ENCODE data around the gene VDR. TPM values are rescaled to one million over a fixed set of nuclear protein-coding genes. Genes with fewer than 3 reads are reported as not detected.

The VDR gene
- polyA plus RNA-seq, 3 donors: 6.0 to 14.8 (median 12.8) TPM

DNA sequence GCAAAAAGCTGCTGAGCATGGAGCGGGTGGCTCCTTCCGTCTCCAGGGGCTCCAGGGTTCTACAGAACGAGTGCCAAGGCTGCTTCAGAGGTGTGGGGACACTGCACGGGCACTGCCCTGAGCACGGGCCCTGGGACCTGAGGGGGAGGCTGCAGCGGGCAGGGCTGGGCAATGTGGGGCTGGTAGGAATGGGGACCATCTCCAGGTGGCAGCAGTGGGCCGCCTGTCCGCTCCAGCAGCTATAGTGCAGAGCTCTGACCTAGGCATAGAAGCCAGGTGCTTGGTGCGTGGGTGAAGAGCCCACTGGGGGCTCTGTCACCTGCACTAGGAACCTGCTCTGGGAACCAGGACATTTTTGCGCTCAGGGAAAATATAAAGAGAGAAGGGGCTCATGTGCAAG, 107.4 kb downstream of the VDR start:
- Histone ChIP-seq H3K27me3 (ENCODE audit: control insufficient read depth in 2 of 2, insufficient read depth in 2 of 2, low read length in 2 of 2) (no peaks in the 10 kb centered on the region), H3K4me1 (ENCODE audit: control insufficient read depth in 1 of 2, insufficient read depth in 2 of 2, low read length in 2 of 2) (peaks cover 32 to 34% of the 10 kb centered on the region in 2 donors), H3K9me3 (replicated peaks in 1 of 2; ENCODE audit: control insufficient read depth in 1 of 2, insufficient read depth in 1 of 2, low read length in 2 of 2) (no peaks in the 10 kb centered on the region), H3K9ac (ENCODE audit: insufficient read depth, low read length, poor library complexity, severe bottlenecking) (no peak overlapping the region), H3K36me3 (replicated peaks in 1 of 2; ENCODE audit: control insufficient read depth in 1 of 2, insufficient read depth in 2 of 2, low read length in 2 of 2) (peaks cover 60 to 71% of the 10 kb centered on the region in 2 donors), H3K4me3 (replicated peaks in 1 of 3; ENCODE audit: low read depth in 2 of 3, low read length in 3 of 3) (no peak overlapping the region), H2AFZ (ENCODE audit: insufficient read depth, low read depth, low read length, poor library complexity, severe bottlenecking) (no peak overlapping the region), H4K20me1 (ENCODE audit: insufficient read depth, low read length) (peaks cover 64% of the 10 kb centered on the region), H3K27ac (ENCODE audit: low read depth in 1 of 2, low read length in 2 of 2) (no peak overlapping the region), H3K4me2 (replicated peaks; ENCODE audit: extremely low read depth, low read length, poor library complexity, severe bottlenecking) (no peak overlapping the region), H3K79me2 (ENCODE audit: insufficient read depth, low read length) (peaks cover 38% of the 10 kb centered on the region)
- H3K36me3 Mint-ChIP-seq: peaks cover 53 to 69% of the 10 kb centered on the region in 2 donors
- peaks cover 32% of the 10 kb centered on the region for H3K4me1 Mint-ChIP-seq
- H3K9me3 Mint-ChIP-seq: peaks cover 0 to 2% (median 0%) of the 10 kb centered on the region in 7 donors
- H3K27ac Mint-ChIP-seq: no peak overlapping the region
- DNase-seq: no peak
- peaks cover 0 to 1% (median 0%) of the 10 kb centered on the region in 3 donors for H3K27me3 Mint-ChIP-seq (ENCODE audit: low read depth in 3 of 3)
- 91% methylated on average over 10 of the region's 10 CpGs for WGBS (ENCODE audit: insufficient coverage)
- no peak overlapping the region for H3K4me3 Mint-ChIP-seq
- TF ChIP-seq, protein P1, sequence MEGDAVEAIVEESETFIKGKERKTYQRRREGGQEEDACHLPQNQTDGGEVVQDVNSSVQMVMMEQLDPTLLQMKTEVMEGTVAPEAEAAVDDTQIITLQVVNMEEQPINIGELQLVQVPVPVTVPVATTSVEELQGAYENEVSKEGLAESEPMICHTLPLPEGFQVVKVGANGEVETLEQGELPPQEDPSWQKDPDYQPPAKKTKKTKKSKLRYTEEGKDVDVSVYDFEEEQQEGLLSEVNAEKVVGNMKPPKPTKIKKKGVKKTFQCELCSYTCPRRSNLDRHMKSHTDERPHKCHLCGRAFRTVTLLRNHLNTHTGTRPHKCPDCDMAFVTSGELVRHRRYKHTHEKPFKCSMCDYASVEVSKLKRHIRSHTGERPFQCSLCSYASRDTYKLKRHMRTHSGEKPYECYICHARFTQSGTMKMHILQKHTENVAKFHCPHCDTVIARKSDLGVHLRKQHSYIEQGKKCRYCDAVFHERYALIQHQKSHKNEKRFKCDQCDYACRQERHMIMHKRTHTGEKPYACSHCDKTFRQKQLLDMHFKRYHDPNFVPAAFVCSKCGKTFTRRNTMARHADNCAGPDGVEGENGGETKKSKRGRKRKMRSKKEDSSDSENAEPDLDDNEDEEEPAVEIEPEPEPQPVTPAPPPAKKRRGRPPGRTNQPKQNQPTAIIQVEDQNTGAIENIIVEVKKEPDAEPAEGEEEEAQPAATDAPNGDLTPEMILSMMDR (IDR thresholded peaks at IDR 0.05): peak; percentile 21
- intact Hi-C loops (cut with micrococcal nuclease): no loop called here

DNA sequence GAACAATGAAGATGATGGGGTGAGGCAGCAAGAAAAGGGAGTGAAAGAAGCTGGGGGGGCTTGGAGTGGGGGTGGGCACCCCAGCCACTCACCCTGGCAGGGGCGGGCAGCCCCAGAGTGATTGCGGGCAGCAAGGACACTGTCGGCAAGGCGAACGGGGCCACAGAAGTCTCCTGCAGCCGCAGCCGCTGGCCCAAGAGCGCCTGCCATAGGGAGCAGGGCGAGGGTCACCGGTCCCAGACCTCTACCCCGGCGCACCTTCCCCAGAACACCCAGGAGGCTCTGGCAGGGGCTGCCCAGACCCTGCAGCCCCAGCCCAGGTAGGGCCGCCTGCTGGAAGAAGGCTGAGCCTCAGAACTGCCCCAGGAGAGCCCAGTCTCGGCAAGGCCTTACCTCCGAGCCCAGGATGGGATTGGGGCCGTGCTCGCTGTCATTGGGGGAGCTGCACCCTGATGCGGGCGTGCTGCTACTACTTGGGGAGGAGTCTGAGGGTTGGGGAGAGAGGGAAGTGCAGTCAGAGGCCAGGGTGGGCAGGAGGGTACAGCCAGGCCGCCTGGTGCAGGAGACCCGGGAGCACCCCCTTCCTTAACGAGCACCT, 108.9 kb downstream of the VDR start:
- H3K36me3 ChIP-seq (replicated peaks in 1 of 2; ENCODE audit: control insufficient read depth in 1 of 2, insufficient read depth in 2 of 2, low read length in 2 of 2): peaks cover 75 to 86% of the 10 kb centered on the region in 2 donors
- DNase-seq: no peak
- intact Hi-C loops (cut with micrococcal nuclease): no loop called here
- H3K27ac ChIP-seq (ENCODE audit: low read depth in 1 of 2, low read length in 2 of 2): no peak overlapping the region
- peaks cover 0 to under 1% (median 0%) of the 10 kb centered on the region in 3 donors for H3K27me3 Mint-ChIP-seq (ENCODE audit: low read depth in 3 of 3)
- peaks cover 0 to 2% (median 0%) of the 10 kb centered on the region in 7 donors for H3K9me3 Mint-ChIP-seq
- H3K4me2 ChIP-seq (replicated peaks; ENCODE audit: extremely low read depth, low read length, poor library complexity, severe bottlenecking): no peak overlapping the region
- TF ChIP-seq, protein P1 (IDR thresholded peaks at IDR 0.05): no peak
- peaks cover 24% of the 10 kb centered on the region for H3K79me2 ChIP-seq (ENCODE audit: insufficient read depth, low read length)
- no peak overlapping the region for H3K9ac ChIP-seq (ENCODE audit: insufficient read depth, low read length, poor library complexity, severe bottlenecking)
- H3K36me3 Mint-ChIP-seq: peaks cover 64 to 82% of the 10 kb centered on the region in 2 donors
- 97% methylated on average over 19 of the region's 22 CpGs for WGBS (ENCODE audit: insufficient coverage)
- peak overlapping the region in 1 of 7 donors; percentile 48 for H3K27ac Mint-ChIP-seq
- peaks cover 59% of the 10 kb centered on the region for H4K20me1 ChIP-seq (ENCODE audit: insufficient read depth, low read length)
- H3K4me3 ChIP-seq (replicated peaks in 1 of 3; ENCODE audit: low read depth in 2 of 3, low read length in 3 of 3): no peak overlapping the region
- H3K27me3 ChIP-seq (ENCODE audit: control insufficient read depth in 2 of 2, insufficient read depth in 2 of 2, low read length in 2 of 2): no peaks in the 10 kb centered on the region
- H3K4me3 Mint-ChIP-seq: no peak overlapping the region
- peaks cover 17% of the 10 kb centered on the region for H3K4me1 Mint-ChIP-seq
- no peak overlapping the region for H2AFZ ChIP-seq (ENCODE audit: insufficient read depth, low read depth, low read length, poor library complexity, severe bottlenecking)
- H3K4me1 ChIP-seq (ENCODE audit: control insufficient read depth in 1 of 2, insufficient read depth in 2 of 2, low read length in 2 of 2): peaks cover 17 to 18% of the 10 kb centered on the region in 2 donors
- no peaks in the 10 kb centered on the region for H3K9me3 ChIP-seq (replicated peaks in 1 of 2; ENCODE audit: control insufficient read depth in 1 of 2, insufficient read depth in 1 of 2, low read length in 2 of 2)
